Tibial artery (tissue), 4 donors: Measurements from ENCODE around the gene OXCT1.
A peak's percentile ranks its signal among the peaks of the same experiment; 100 is the strongest.

ENCODE experiments used
- DNase-seq, 2 donors: peaks; one replicate each; pipeline ENCODE4 v3.0.0-alpha.2; 2019
- H3K27ac ChIP-seq, 2 donors: fragments of 200-600 bp; sonication (generic) in 1 of 2; 1 replicate in 1 of 2; 2 replicates in 1 of 2; pipeline ENCODE4 v1.5.1; 2018 to 2019; ENCODE audit warnings: mild to moderate bottlenecking in 1 of 2
- H3K27me3 ChIP-seq, 2 donors: fragments of 200-600 bp; sonication (generic) in 1 of 2; one replicate each; pipeline versions ENCODE4 v1.5.1 to v1.6.0; 2016 to 2019
- H3K36me3 ChIP-seq, 3 donors: fragments of 200-600 bp; sonication (generic) in 2 of 3; one replicate each; pipeline ENCODE4 v1.5.1; 2016 to 2019; ENCODE audit warnings: mild to moderate bottlenecking in 2 of 3
- H3K4me1 ChIP-seq, 4 donors: fragments of 200-600 bp; sonication (generic) in 2 of 4; 1 replicate in 3 of 4; 2 replicates in 1 of 4; pipeline ENCODE4 v1.5.1; 2016 to 2019
- H3K4me3 ChIP-seq, 2 donors: fragments of 200-600 bp; sonication (generic) in 1 of 2; 1 replicate in 1 of 2; 2 replicates in 1 of 2; pipeline ENCODE4 v1.5.1; 2018 to 2019; ENCODE audit warnings: mild to moderate bottlenecking in 2 of 2
- H3K9me3 ChIP-seq, 3 donors: fragments of 200-600 bp; sonication (generic) in 1 of 3; one replicate each; pipeline ENCODE4 v1.5.1; 2016 to 2019
- intact Hi-C: fragments of 100-400 bp; cut with DNase I; formaldehyde crosslinking; loops from one replicate; pipeline ENCODE4 v1.15.0; 2023; ENCODE audit warnings: low total_unique reads
- TF ChIP-seq, protein P1 (sequence below), 2 experiments: fragments of 200-600 bp in 1 of 2; fragments of 450-650 bp in 1 of 2; IDR thresholded peaks; one replicate each; pipeline ENCODE4 v1.5.1; 2017 to 2019; ENCODE audit warnings: antibody characterized with exemption in 2 of 2, mild to moderate bottlenecking in 1 of 2, moderate library complexity in 1 of 2

The OXCT1 gene

DNA sequence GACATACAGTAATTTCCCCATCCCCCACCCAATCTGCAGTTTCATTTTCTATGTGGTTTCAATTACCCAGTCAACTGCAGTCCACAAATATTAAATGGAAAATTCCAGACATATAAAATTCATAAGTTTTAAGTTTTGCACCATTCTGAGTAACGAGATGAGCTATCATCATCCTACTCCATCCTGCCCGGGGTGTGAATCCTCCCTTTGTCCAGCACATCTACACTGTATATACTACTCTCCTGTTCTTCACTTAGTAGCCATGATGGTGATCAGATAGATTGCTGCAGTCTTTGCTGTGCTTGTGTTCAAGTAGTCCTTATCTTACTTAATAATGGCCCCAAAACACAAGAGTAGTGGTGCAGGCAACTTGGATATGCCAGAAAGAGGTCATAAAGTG lies 11.3 kb downstream of the OXCT1 start:
- Histone ChIP-seq H3K4me1 (no peaks in the 10 kb centered on the region), H3K9me3 (no peaks in the 10 kb centered on the region), H3K4me3 (no peak overlapping the region), H3K27ac (no peak overlapping the region), H3K27me3 (no peaks in the 10 kb centered on the region), H3K36me3 (peaks cover 26 to 45% (median 27%) of the 10 kb centered on the region in 3 donors)
- intact Hi-C loops: loop anchor here (10.0 kb wide), 1 partner anchor 46 kb away; the partner anchor contains the start of gene RIMOC1
- TF ChIP-seq, protein P1, sequence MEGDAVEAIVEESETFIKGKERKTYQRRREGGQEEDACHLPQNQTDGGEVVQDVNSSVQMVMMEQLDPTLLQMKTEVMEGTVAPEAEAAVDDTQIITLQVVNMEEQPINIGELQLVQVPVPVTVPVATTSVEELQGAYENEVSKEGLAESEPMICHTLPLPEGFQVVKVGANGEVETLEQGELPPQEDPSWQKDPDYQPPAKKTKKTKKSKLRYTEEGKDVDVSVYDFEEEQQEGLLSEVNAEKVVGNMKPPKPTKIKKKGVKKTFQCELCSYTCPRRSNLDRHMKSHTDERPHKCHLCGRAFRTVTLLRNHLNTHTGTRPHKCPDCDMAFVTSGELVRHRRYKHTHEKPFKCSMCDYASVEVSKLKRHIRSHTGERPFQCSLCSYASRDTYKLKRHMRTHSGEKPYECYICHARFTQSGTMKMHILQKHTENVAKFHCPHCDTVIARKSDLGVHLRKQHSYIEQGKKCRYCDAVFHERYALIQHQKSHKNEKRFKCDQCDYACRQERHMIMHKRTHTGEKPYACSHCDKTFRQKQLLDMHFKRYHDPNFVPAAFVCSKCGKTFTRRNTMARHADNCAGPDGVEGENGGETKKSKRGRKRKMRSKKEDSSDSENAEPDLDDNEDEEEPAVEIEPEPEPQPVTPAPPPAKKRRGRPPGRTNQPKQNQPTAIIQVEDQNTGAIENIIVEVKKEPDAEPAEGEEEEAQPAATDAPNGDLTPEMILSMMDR (IDR thresholded peaks at IDR 0.05): no peak
- no peak for DNase-seq

- TF ChIP-seq, protein P1 (IDR thresholded peaks at IDR 0.05): no peak
- Histone ChIP-seq H3K36me3 (peaks cover 35 to 54% (median 36%) of the 10 kb centered on the region in 3 donors), H3K4me1 (no peaks in the 10 kb centered on the region), H3K4me3 (no peak overlapping the region), H3K27me3 (no peaks in the 10 kb centered on the region), H3K9me3 (no peaks in the 10 kb centered on the region), H3K27ac (no peak overlapping the region)
- intact Hi-C loops: loop anchor here (10.0 kb wide), 1 partner anchor 47 kb away; the partner anchor contains the start of gene RIMOC1
- DNase-seq: no peak
These were observed 12.2 kb downstream of the OXCT1 start for GRCh38 chr5:41857989-41858388.

- DNase-seq: peak in 1 of 2 donors; percentile 36
- no peak overlapping the region for H3K4me3 ChIP-seq
- no peaks in the 10 kb centered on the region for H3K4me1 ChIP-seq
- H3K27ac ChIP-seq: no peak overlapping the region
- H3K36me3 ChIP-seq: peaks cover 40 to 59% (median 44%) of the 10 kb centered on the region in 3 donors
- no peaks in the 10 kb centered on the region for H3K9me3 ChIP-seq
- no peaks in the 10 kb centered on the region for H3K27me3 ChIP-seq
- TF ChIP-seq, protein P1 (IDR thresholded peaks at IDR 0.05): peak; percentile 70 to 75
- intact Hi-C loops: loop anchor here (10.0 kb wide), 1 partner anchor 48 kb away; the partner anchor contains the start of gene RIMOC1
These were observed 13.4 kb downstream of the OXCT1 start for GRCh38 chr5:41856644-41857491.

GRCh38 chr5:41852293-41852692 lies 17.9 kb downstream of the OXCT1 start:
- DNase-seq: no peak
- no peaks in the 10 kb centered on the region for H3K9me3 ChIP-seq
- TF ChIP-seq, protein P1 (IDR thresholded peaks at IDR 0.05): no peak
- intact Hi-C loops: loop anchor here (10.0 kb wide), 1 partner anchor 53 kb away; the partner anchor contains the start of gene RIMOC1
- H3K4me1 ChIP-seq: no peaks in the 10 kb centered on the region
- H3K36me3 ChIP-seq: peaks cover 50 to 66% (median 56%) of the 10 kb centered on the region in 3 donors
- no peak overlapping the region for H3K4me3 ChIP-seq
- no peak overlapping the region for H3K27ac ChIP-seq
- H3K27me3 ChIP-seq: no peaks in the 10 kb centered on the region

DNA sequence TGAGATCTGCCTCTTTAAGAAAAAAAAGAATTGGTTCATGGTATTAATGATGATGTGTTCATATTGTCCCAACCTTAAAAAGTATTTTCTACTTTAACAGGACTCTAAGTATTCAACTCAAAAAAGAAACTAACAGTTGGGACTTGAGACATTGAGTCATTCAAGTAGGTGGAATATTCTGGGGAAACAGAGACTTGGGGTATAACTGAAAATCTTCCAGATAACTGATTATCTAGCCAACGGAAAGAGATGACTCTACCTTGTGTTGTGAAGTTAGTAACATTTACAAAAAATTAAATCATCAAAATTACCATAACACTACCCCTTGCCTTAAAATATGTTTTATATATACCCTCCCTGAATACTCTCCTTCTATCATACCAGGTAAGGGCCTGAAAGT lies 19.1 kb downstream of the OXCT1 start:
- peaks cover 50 to 66% (median 60%) of the 10 kb centered on the region in 3 donors for H3K36me3 ChIP-seq

More for the DNA sequence above, 19.1 kb downstream of the OXCT1 start:
- Histone ChIP-seq H3K4me3 (no peak overlapping the region), H3K27me3 (no peaks in the 10 kb centered on the region), H3K4me1 (no peaks in the 10 kb centered on the region), H3K9me3 (no peaks in the 10 kb centered on the region), H3K27ac (no peak overlapping the region)
- intact Hi-C loops: loop anchor here (10.0 kb wide), 1 partner anchor 54 kb away; the partner anchor contains the start of gene RIMOC1
- TF ChIP-seq, protein P1 (IDR thresholded peaks at IDR 0.05): no peak
- DNase-seq: no peak
